K562 (cell line): Measurements from ENCODE around the gene MRPL40. TPM values are rescaled to one million over a fixed set of nuclear protein-coding genes. Genes with fewer than 3 reads are reported as not detected.

Experiments used
- ATAC-seq: fragments of 200-7000 bp; cut with Tn5 transposase; 3 replicates; pipeline ENCODE4 v1.9.1; 2020; ENCODE audit warnings: moderate library complexity
- BruUV-seq: library from RNA; stranded (reverse); fragments of 400-500 nt; replicated peaks from 2 replicates; lab custom pipeline; 2021; lab: Mats Ljungman, UMichigan
- CTCF ChIA-PET: fragments of 300-600 bp; formaldehyde crosslinking; extraction: SDS; loops from one replicate; lab custom pipeline; 2021; ENCODE audit warnings: low intra/inter-chr PET ratio; lab: Yijun Ruan, JAX
- POLR2A ChIA-PET: fragments of 300-600, 350-650 bp; sonication (Branson Sonifier 250); formaldehyde crosslinking; extraction: SDS; loops from one replicate; lab custom pipeline; 2021; ENCODE audit warnings: antibody characterized with exemption, inconsistent platforms; lab: Yijun Ruan, JAX
- DNase-seq, 4 experiments: peaks; one replicate each; pipeline versions ENCODE4 v3.0.0 to v3.0.0-alpha.2; 2011 to 2018; ENCODE audit warnings: low spot score in 3 of 4, mixed read lengths in 3 of 4; ENCODE audit errors: extremely low read depth in 1 of 4
- FAIRE-seq: peaks from 2 replicates; lab custom pipeline; 2011; peaks lifted over from hg19 to GRCh38; lab: Jason Lieb, UNC
- H2AFZ ChIP-seq: 2 replicates; pipeline ENCODE4 v1.6.0; 2011; ENCODE audit warnings: low read depth, low read length, control low read depth, inconsistent platforms
- H3K27ac ChIP-seq: fragments of 200-600 bp; 3 replicates; pipeline ENCODE4 v1.8.0; 2011; ENCODE audit warnings: low read depth, mild to moderate bottlenecking, control low read depth, inconsistent platforms, low read length, moderate library complexity, mixed read lengths; ENCODE audit errors: extremely low read depth
- H3K27me3 ChIP-seq, 2 experiments: fragments of 300-600 bp in 1 of 2; 2 replicates in 1 of 2; 3 replicates in 1 of 2; pipeline versions ENCODE4 v1.6.0 to v1.8.0; 2011; ENCODE audit warnings: inconsistent platforms in 2 of 2, low read length in 2 of 2, mild to moderate bottlenecking in 1 of 2, mixed read lengths in 1 of 2, moderate library complexity in 1 of 2; ENCODE audit not compliant: control insufficient read depth in 2 of 2, insufficient read depth in 2 of 2
- H3K36me3 ChIP-seq: fragments of 300-600 bp; 3 replicates; pipeline ENCODE4 v1.8.0; 2011; ENCODE audit warnings: mild to moderate bottlenecking, low read length, inconsistent platforms; ENCODE audit not compliant: control insufficient read depth, insufficient read depth
- H3K4me1 ChIP-seq, 2 experiments: fragments of 200-600 bp in 1 of 2; replicated peaks in 1 of 2; 2 replicates in 1 of 2; 3 replicates in 1 of 2; pipeline versions ENCODE4 v1.5.1 to v1.8.0; 2011; ENCODE audit warnings: inconsistent platforms in 2 of 2, low read length in 2 of 2, mild to moderate bottlenecking in 1 of 2, mixed read lengths in 1 of 2, moderate library complexity in 1 of 2; ENCODE audit not compliant: control insufficient read depth in 2 of 2, insufficient read depth in 2 of 2
- H3K4me2 ChIP-seq: 2 replicates; pipeline ENCODE4 v1.6.1; 2011; ENCODE audit warnings: low read length, control low read depth, inconsistent platforms, mixed read lengths; ENCODE audit not compliant: insufficient read depth
- H3K4me3 ChIP-seq: fragments of 200-600 bp; sonication (generic), shearing (Covaris generic); 2 replicates; pipeline ENCODE4 v1.5.1; 2016; ENCODE audit warnings: control low read depth, inconsistent platforms
- H3K79me2 ChIP-seq: fragments of 200-600 bp; 3 replicates; pipeline ENCODE4 v1.8.0; 2011; ENCODE audit warnings: low read length, inconsistent platforms; ENCODE audit not compliant: control insufficient read depth, insufficient read depth
- H3K9ac ChIP-seq, 2 experiments: 2 replicates each; pipeline versions ENCODE4 v1.6.0 to v1.6.1; 2011; ENCODE audit warnings: low read depth in 2 of 2, low read length in 2 of 2, control low read depth in 1 of 2, inconsistent platforms in 1 of 2, mild to moderate bottlenecking in 1 of 2, mixed read lengths in 1 of 2; ENCODE audit not compliant: insufficient read depth in 1 of 2
- H3K9me1 ChIP-seq: one replicate; pipeline ENCODE4 v1.6.0; 2011; ENCODE audit warnings: inconsistent platforms, mild to moderate bottlenecking, low read length, moderate library complexity; ENCODE audit not compliant: control insufficient read depth, insufficient read depth
- H3K9me3 ChIP-seq: replicated peaks from 2 replicates; pipeline ENCODE4 v1.5.1; 2011; ENCODE audit warnings: low read depth, low read length, inconsistent platforms; ENCODE audit not compliant: control insufficient read depth, insufficient read depth
- H4K20me1 ChIP-seq: replicated peaks from 2 replicates; pipeline ENCODE4 v1.6.1; 2011; ENCODE audit warnings: low read length, inconsistent platforms, mixed read lengths; ENCODE audit not compliant: control insufficient read depth, insufficient read depth
- BMI1 ChIP-seq: fragments of 150-350 bp; IDR thresholded peaks from 2 replicates; pipeline ENCODE4 v1.6.1; 2014; ENCODE audit warnings: low read length
- CBFA2T2 ChIP-seq: fragments of 450-650 bp; conservative IDR thresholded peaks from 2 replicates; pipeline ENCODE4 v1.6.1; 2017; ENCODE audit warnings: mild to moderate bottlenecking
- CBFB ChIP-seq: sonication (generic); formaldehyde crosslinking; IDR thresholded peaks from 2 replicates; pipeline ENCODE4 v1.4.0; 2020; ENCODE audit warnings: mild to moderate bottlenecking, missing genetic modification reagents
- CBX5 ChIP-seq: IDR thresholded peaks from 2 replicates; pipeline ENCODE4 v1.6.1; 2014; ENCODE audit warnings: low read depth, borderline replicate concordance
- CHD2 ChIP-seq: IDR thresholded peaks from 2 replicates; pipeline ENCODE4 v1.6.1; 2011; ENCODE audit warnings: low read depth, low read length
- HDAC2 ChIP-seq: fragments of 450-650 bp; IDR thresholded peaks from 2 replicates; pipeline ENCODE4 v1.6.1; 2016; ENCODE audit warnings: mild to moderate bottlenecking
- MYC ChIP-seq, 2 experiments: fragments of 250-450 bp in 1 of 2; sonication (Bioruptor Pico) in 1 of 2; IDR thresholded peaks; 2 replicates each; pipeline versions ENCODE4 v1.5.1 to v1.6.1; 2012 to 2021; ENCODE audit warnings: low read depth in 2 of 2, borderline replicate concordance in 1 of 2, improper control_type of control experiment in 1 of 2, low read length in 1 of 2, mild to moderate bottlenecking in 1 of 2, moderate library complexity in 1 of 2
- PHTF2 ChIP-seq: fragments of 250-450 bp; sonication (Bioruptor Pico); IDR thresholded peaks from 2 replicates; pipeline ENCODE4 v1.5.0; 2021; ENCODE audit warnings: mild to moderate bottlenecking
- SIN3A ChIP-seq, 2 experiments: fragments of 150-350 bp in 1 of 2; IDR thresholded peaks; 2 replicates each; pipeline ENCODE4 v1.6.1; 2011 to 2016; ENCODE audit warnings: borderline replicate concordance in 2 of 2, low read depth in 2 of 2, low read length in 2 of 2, mild to moderate bottlenecking in 2 of 2, moderate library complexity in 2 of 2; ENCODE audit not compliant: control insufficient read depth in 1 of 2
- TCF3 ChIP-seq: sonication (generic); formaldehyde crosslinking; IDR thresholded peaks from 2 replicates; pipeline ENCODE4 v1.4.0; 2020; ENCODE audit warnings: mild to moderate bottlenecking, missing genetic modification reagents
- ZBTB40 ChIP-seq, 2 experiments: fragments of 450-650 bp in 1 of 2; sonication (generic) in 1 of 2; formaldehyde crosslinking in 1 of 2; IDR thresholded peaks; 2 replicates each; pipeline versions ENCODE4 v1.7.1 to v1.9.0; 2016 to 2022; ENCODE audit warnings: inconsistent platforms in 1 of 2, mild to moderate bottlenecking in 1 of 2, missing genetic modification reagents in 1 of 2
- WGBS: fragments of 100-300 bp; shearing (Covaris generic); methylation state at CpG from one replicate; pipeline ENCODE4 v1.1.6; 2016; ENCODE audit warnings: low coverage, mixed read lengths; ENCODE audit not compliant: insufficient coverage; ENCODE audit errors: missing lambda C conversion rate; 5-methylcytosine and 5-hydroxymethylcytosine counted together
- in situ Hi-C: fragments of 300-500 bp; cut with MboI; formaldehyde crosslinking; loops from 4 replicates; pipeline ENCODE4 v1.15.0; 2018; ENCODE audit warnings: inconsistent platforms, mixed read lengths
- intact Hi-C: fragments of 100-400 bp; cut with micrococcal nuclease; formaldehyde crosslinking; loops from 2 replicates; pipeline ENCODE4 v1.14.2; 2022
- polyA plus RNA-seq, 8 experiments: library from polyadenylated mRNA; depleted of rRNA in 4 of 8; stranded (reverse) in 5 of 8; unstranded in 3 of 8; fragments of >200 nt; fragmentation: Nextera tagmentation in 2 of 8; fragmentation: Illumina TruSeq in 1 of 8; extraction: Ambion mirVana in 2 of 8; extraction: Trizol in 1 of 8; gene quantifications; 2 replicates each; pipeline versions ENCODE4 v1.2.1 to v1.2.3, GENCODE V29; 2011 to 2014; ENCODE audit warnings: inconsistent platforms in 1 of 8, missing spikeins in 1 of 8
- total RNA-seq, 7 experiments: library from RNA; depleted of rRNA in 6 of 7; stranded (reverse); fragments of >200 nt in 6 of 7; fragmentation: Illumina TruSeq in 2 of 7; extraction: Trizol in 2 of 7; gene quantifications; 2 replicates each; pipeline versions ENCODE4 v1.2.1 to v1.2.3, GENCODE V29; 2011 to 2021; ENCODE audit warnings: low replicate concordance in 1 of 7
- TF ChIP-seq, protein P1 (sequence below): sonication (generic); formaldehyde crosslinking; IDR thresholded peaks from 2 replicates; pipeline ENCODE4 v1.8.0; 2022; ENCODE audit warnings: mild to moderate bottlenecking, low read depth, missing genetic modification reagents

Gene MRPL40
- total and polyA plus RNA-seq, 9 of the 15 experiments (the other 6 are each of a cell fraction or from before 2014, with no cell fraction given) = 132 to 652 (median 208) TPM

- intact Hi-C loops (no loop called here), in situ Hi-C loops (no loop called here)
- H3K9me3 ChIP-seq = no peaks in the 10 kb centered on the region
- H3K79me2 ChIP-seq = peaks cover 30% of the 10 kb centered on the region
- H3K4me1 ChIP-seq = peaks cover 18 to 24% of the 10 kb centered on the region in 2 experiments; a peak in 4 of 5 replicates
- peaks cover 95% of the 10 kb centered on the region for H3K36me3 ChIP-seq
- H3K9ac ChIP-seq = peak overlapping the region in 1 of 2 experiments; percentile 17; a peak in 1 of 4 replicates
- H3K4me3 ChIP-seq = no peak overlapping the region
- ChIA-PET POLR2A (interaction anchor here (0.9 to 14.3 kb wide), 5 partner anchors 8 to 46 kb away, joined by 4 to 245 read pairs (median 15); partner anchors contain the start of genes HIRA and MRPL40), CTCF (no interaction called here)
- WGBS = 66% methylated on average over 3 of the region's 3 CpGs
- FAIRE-seq (no peak), DNase-seq (peak in 3 of 4 experiments; percentile 68 to 79 (median 75)), ATAC-seq (peak; percentile 53)
- no peak overlapping the region for H2AFZ ChIP-seq
- no peaks in the 10 kb centered on the region for H3K27me3 ChIP-seq
- BruUV-seq = no TSS peak
- H3K4me2 ChIP-seq = no peak overlapping the region
- H4K20me1 ChIP-seq = peaks cover 18% of the 10 kb centered on the region
- H3K27ac ChIP-seq = no peak overlapping the region
- peaks cover 19% of the 10 kb centered on the region for H3K9me1 ChIP-seq
- TF ChIP-seq HDAC2 (no peak), CBFB (CRISPR knock-in tag) (no peak), ZBTB40 (IDR thresholded peaks at IDR 0.05) (no peak), ZBTB40 (CRISPR knock-in tag; IDR thresholded peaks at IDR 0.05) (no peak), MYC (IDR thresholded peaks at IDR 0.05; ENCODE audit: low read depth, low read length) (peak; percentile 31; the same call in 1 of the 2 replicates), MYC (CRISPR knock-in tag; IDR thresholded peaks at IDR 0.05; ENCODE audit: borderline replicate concordance, low read depth) (no peak), CBFA2T2 (no peak), BMI1 (no peak), PHTF2 (CRISPR knock-in tag) (peak; percentile 41; the same call in 1 of the 2 replicates), CBX5 (no peak), CHD2 (peak; percentile 18; the same call in 1 of the 2 replicates), SIN3A (IDR thresholded peaks at IDR 0.05; ENCODE audit: borderline replicate concordance in 2 of 2, control insufficient read depth in 1 of 2, low read depth in 2 of 2, low read length in 2 of 2) (no peak), TCF3 (CRISPR knock-in tag) (no peak)
- TF ChIP-seq, protein P1, sequence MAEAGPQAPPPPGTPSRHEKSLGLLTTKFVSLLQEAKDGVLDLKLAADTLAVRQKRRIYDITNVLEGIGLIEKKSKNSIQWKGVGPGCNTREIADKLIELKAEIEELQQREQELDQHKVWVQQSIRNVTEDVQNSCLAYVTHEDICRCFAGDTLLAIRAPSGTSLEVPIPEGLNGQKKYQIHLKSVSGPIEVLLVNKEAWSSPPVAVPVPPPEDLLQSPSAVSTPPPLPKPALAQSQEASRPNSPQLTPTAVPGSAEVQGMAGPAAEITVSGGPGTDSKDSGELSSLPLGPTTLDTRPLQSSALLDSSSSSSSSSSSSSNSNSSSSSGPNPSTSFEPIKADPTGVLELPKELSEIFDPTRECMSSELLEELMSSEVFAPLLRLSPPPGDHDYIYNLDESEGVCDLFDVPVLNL (CRISPR knock-in tag) = no peak
These were observed 26.0 kb upstream of the MRPL40 start for GRCh38 chr22:19406281-19406811.
